GM12892 (cell line): Measurements from ENCODE around the gene TET2.

Experiments used
- DNase-seq: peaks from one replicate; pipeline ENCODE4 v3.0.0; 2011; ENCODE audit not compliant: insufficient read length
- FAIRE-seq: peaks from 2 replicates; lab custom pipeline; 2011; peaks lifted over from hg19 to GRCh38; lab: Jason Lieb, UNC
- POLR2A ChIP-seq: IDR thresholded peaks from 2 replicates; pipeline ENCODE4 v1.6.1; 2011; ENCODE audit warnings: low read depth, low read length, control low read depth
- POLR2AphosphoS5 ChIP-seq: IDR thresholded peaks from 2 replicates; pipeline ENCODE4 v1.6.1; 2011; ENCODE audit warnings: low read depth, low read length, control low read depth
- TAF1 ChIP-seq: IDR thresholded peaks from 2 replicates; pipeline ENCODE4 v1.6.1; 2011; ENCODE audit warnings: low read depth, mild to moderate bottlenecking, control low read depth, low read length, borderline replicate concordance

Gene TET2

GRCh38 chr4:105145903-105146275 lies 787 bp upstream of the TET2 start:
- DNase-seq (no peak), FAIRE-seq (peak; percentile 60)
- TF ChIP-seq TAF1 = no peak
- peak; percentile 23; the same call in 1 of the 2 replicates for TF ChIP-seq POLR2A

- TF ChIP-seq POLR2AphosphoS5 (no peak), TAF1 (no peak), POLR2A (no peak)
- no peak for DNase-seq
- FAIRE-seq = no peak
Observed at GRCh38 chr4:105147016-105147552, 408 bp downstream of the TET2 start.

GRCh38 chr4:105147553-105148161 lies 981 bp downstream of the TET2 start:
- DNase-seq (no peak), FAIRE-seq (peak; percentile 91)
- TF ChIP-seq POLR2AphosphoS5 (no peak), POLR2A (no peak), TAF1 (no peak)

GRCh38 chr4:105148356-105148755 lies 1.7 kb downstream of the TET2 start:
- no peak for FAIRE-seq
- DNase-seq = no peak
- no peak for TF ChIP-seq POLR2AphosphoS5
- TF ChIP-seq POLR2A = no peak
- no peak for TF ChIP-seq TAF1

DNA sequence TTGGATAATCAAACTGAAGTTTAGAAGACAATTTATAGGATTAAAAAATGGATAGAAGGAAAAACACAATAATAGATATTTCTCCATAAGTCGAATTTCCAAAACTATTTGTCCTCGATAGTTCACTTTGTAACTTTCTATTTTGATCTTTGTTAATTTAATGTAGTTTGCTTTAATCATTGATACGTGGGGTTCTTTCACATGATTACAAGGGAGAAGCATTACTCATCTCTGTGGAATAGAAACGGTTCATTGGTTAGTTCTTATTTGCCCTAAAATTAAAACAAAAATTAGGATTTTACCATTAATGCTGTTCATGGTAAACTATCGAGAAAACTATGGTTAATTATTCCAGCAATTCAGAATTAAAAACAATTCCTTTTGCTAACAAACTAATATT lies 2.1 kb downstream of the TET2 start:
- TF ChIP-seq POLR2A (no peak), POLR2AphosphoS5 (no peak), TAF1 (no peak)
- DNase-seq = no peak
- FAIRE-seq = peak; percentile 71

DNA sequence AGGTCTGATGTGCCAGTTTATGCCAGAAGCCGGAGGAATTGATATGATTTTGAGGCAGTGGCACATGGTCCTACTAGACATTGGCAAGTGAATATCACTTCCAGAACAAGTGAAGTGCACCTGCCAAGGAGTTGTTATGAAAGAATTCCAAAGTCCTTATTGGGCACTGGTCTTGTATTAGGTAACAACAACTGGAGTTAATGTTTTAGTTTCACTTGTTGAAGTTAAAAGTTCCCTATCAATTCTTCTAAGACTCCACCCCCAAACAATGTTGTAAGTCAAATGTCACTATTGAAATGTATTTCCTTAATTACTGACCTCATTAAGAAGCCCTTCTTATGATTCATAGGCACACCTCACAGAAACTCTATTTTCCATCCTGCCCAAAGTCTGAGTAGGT lies 3.1 kb downstream of the TET2 start:
- DNase-seq (no peak), FAIRE-seq (peak; percentile 42)
- TF ChIP-seq TAF1 (no peak), POLR2AphosphoS5 (no peak), POLR2A (no peak)

DNA sequence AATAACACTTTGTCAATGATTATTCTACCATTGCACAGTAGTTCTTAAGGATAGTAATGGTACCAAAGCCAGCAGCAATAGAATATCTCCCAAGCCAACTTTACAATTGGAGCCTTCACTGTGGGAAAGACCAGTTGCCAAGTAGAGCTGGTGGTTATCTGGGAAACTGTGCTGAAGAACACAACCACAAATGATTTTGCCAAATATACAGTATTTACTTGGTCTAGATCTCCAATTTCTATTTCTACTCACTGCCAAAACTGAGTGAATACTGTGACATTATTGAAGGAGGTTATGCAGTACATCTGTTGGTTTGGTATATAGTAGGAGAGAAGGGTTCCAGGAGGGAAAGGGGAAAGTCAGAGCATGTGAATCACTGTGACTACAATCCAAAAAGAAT lies 3.8 kb downstream of the TET2 start:
- DNase-seq (no peak), FAIRE-seq (peak; percentile 60)
- TF ChIP-seq TAF1 (no peak), POLR2AphosphoS5 (no peak), POLR2A (no peak)

- TF ChIP-seq POLR2A (no peak), TAF1 (no peak), POLR2AphosphoS5 (no peak)
- no peak for DNase-seq
- no peak for FAIRE-seq
Observed at GRCh38 chr4:105153749-105154148, 7.1 kb downstream of the TET2 start.

DNA sequence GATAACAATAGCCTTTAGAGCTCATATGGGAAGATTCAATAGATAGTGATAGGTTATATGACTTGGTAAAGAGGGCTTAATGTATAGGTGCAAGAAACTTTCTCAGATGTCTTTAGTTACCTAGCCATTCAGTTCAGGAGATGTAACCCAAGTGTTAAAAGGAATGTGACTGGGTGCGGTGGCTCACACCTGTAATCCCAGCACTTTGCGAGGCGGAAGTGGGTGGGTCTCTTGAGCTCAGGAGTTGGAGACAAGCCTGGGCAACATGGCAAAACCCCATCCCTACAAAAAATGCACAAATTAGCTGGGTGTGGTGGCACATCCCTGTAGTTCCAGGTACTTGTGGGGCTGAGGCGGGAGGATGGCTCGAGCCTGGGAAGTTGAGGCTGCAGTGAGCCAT lies 7.9 kb downstream of the TET2 start:
- no peak for FAIRE-seq
- no peak for TF ChIP-seq POLR2AphosphoS5
- TF ChIP-seq TAF1 = no peak
- TF ChIP-seq POLR2A = no peak
- no peak for DNase-seq

DNA sequence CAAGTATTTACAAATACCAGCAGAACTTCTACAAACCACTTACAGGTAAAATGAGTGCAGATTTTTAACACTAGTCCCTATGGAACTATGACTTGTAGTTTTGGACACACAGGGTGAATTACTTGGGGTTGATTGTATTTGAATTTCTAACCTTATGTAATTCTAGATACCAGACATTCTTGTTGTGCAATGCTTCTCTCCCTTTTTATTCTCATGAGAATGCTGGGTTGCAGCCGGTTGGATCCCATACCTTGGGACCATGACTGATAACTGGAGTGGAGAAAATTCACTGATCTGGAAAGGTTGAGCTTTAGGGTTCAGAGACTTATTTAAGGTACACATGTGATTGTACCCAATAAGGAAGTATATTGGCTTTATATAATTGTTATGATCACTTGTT lies 8.8 kb downstream of the TET2 start:
- DNase-seq = no peak
- no peak for FAIRE-seq
- TF ChIP-seq TAF1 = no peak
- TF ChIP-seq POLR2AphosphoS5 = no peak
- no peak for TF ChIP-seq POLR2A

- TF ChIP-seq TAF1 (no peak), POLR2A (no peak), POLR2AphosphoS5 (no peak)
- FAIRE-seq = no peak
- DNase-seq = no peak
Observed at GRCh38 chr4:105158837-105159236, 12.2 kb downstream of the TET2 start.

DNA sequence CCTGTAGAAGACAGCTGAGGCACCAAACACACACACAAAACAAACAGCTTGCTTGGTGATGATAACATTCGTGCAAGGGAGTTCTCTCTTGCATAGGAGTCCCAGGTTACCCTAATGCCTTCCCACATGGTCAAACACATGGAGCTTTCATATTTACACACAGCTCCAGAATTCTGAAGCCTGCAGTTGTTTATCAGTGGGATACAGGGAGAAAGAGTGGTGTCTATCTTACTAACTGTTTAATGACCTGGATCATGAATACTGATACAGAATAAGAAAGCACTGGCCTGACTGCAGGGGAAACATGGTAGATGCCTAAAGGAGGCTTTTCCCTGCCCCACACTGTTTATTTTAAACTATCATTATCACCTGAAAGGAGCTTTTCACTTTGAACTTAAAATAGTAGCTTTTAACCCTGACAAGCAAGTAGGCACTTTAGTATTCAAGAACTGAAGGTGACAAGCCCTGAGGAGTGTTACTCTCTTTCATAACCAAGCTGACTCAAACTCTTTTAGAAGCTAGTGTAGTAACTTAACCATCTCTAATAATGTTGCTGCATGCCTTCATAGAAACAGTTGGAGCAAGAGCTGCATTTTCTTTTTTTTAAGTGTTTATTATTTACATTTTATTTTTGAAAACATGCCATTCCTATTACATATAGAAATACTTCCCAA lies 15.6 kb downstream of the TET2 start:
- no peak for DNase-seq
- no peak for TF ChIP-seq POLR2AphosphoS5
- no peak for TF ChIP-seq POLR2A
- no peak for TF ChIP-seq TAF1
- FAIRE-seq = peak; percentile 73

GRCh38 chr4:105164548-105164947 lies 17.9 kb downstream of the TET2 start:
- no peak for FAIRE-seq
- TF ChIP-seq TAF1 = no peak
- TF ChIP-seq POLR2A = no peak
- TF ChIP-seq POLR2AphosphoS5 = no peak
- DNase-seq = no peak

DNA sequence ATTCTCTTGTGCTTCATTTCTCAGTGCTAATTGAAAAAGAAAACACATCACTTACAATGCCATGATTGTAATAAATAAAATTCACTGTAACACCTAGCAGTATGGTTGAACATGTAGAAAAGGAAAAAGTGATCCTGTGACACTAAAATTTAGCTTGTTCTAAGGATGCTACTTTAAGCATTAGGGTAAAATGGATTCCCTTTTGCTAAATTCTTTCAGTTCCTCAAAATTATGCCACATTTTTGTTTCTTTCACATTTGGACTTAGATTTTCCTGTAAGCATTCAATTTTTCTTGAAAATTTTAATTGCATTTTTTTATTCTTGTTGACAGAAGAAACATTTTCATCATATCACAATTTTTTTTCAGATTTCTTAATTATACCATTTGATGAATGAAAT lies 19.4 kb downstream of the TET2 start:
- TF ChIP-seq POLR2A (no peak), TAF1 (no peak), POLR2AphosphoS5 (no peak)
- DNase-seq = no peak
- no peak for FAIRE-seq
